Activated T-helper 2 cell treated with anti-CD3 and anti-CD28 coated beads, Interferon-gamma antibody, Interleukin-2, Interleukin-4, amounts not matched to agents 10 μg/mL and 5 μg/mL and 100 μg/mL, durations not matched to agents 14 hours and 24 hours and 36 hours (primary cell): Measurements from ENCODE around the gene FAM107A. TPM values are rescaled to one million over a fixed set of nuclear protein-coding genes. Genes with fewer than 3 reads are reported as not detected.

ENCODE experiments used
- DNase-seq: peaks from one replicate; pipeline ENCODE4 v3.0.0; 2021; ENCODE audit warnings: low spot score
- H3K27ac Mint-ChIP-seq: one replicate; pipeline ENCODE4 v1.8.0; 2021; ENCODE audit warnings: mixed read lengths
- H3K27me3 Mint-ChIP-seq: one replicate; pipeline ENCODE4 v1.8.0; 2021; ENCODE audit warnings: low read depth, mixed read lengths
- H3K36me3 Mint-ChIP-seq: one replicate; pipeline ENCODE4 v1.8.0; 2021; ENCODE audit warnings: low read depth, mixed read lengths
- H3K4me1 Mint-ChIP-seq: one replicate; pipeline ENCODE4 v1.8.0; 2021; ENCODE audit warnings: low read depth, mixed read lengths
- H3K4me3 Mint-ChIP-seq: one replicate; pipeline ENCODE4 v1.8.0; 2021; ENCODE audit warnings: low read depth, mild to moderate bottlenecking, moderate library complexity, mixed read lengths
- H3K9me3 Mint-ChIP-seq: one replicate; pipeline ENCODE4 v1.8.0; 2021; ENCODE audit warnings: mixed read lengths
- intact Hi-C: fragments of 100-400 bp; cut with micrococcal nuclease; formaldehyde crosslinking; loops from one replicate; pipeline ENCODE4 v1.15.1; 2023
- total RNA-seq: library from RNA; stranded (reverse); gene quantifications from 2 replicates; pipeline ENCODE4 v1.2.3, GENCODE V29; 2022

FAM107A gene
- total RNA-seq: not detected in 2 replicates

- no peaks in the 10 kb centered on the region for H3K4me1 Mint-ChIP-seq
- no peak within 1 kb of the TSS for H3K4me3 Mint-ChIP-seq
- H3K36me3 Mint-ChIP-seq: no peaks in the 10 kb centered on the region
- H3K27ac Mint-ChIP-seq: no peak within 1 kb of the TSS
- no peak for DNase-seq
- H3K27me3 Mint-ChIP-seq: peaks cover 22% of the 10 kb centered on the region
- H3K9me3 Mint-ChIP-seq: no peaks in the 10 kb centered on the region
- intact Hi-C loops: no loop called here
Observed at GRCh38 chr3:58577269-58577821, at the start of gene FAM107A. Gene FAM107A, minus strand, starts transcription at chr3:58577391. Its CDS starts 7,531 bp downstream, at chr3:58569860.

GRCh38 chr3:58625196-58625824, 48.1 kb upstream of the FAM107A start:
- H3K27ac Mint-ChIP-seq: no peak overlapping the region
- H3K4me1 Mint-ChIP-seq: no peaks in the 10 kb centered on the region
- no peaks in the 10 kb centered on the region for H3K27me3 Mint-ChIP-seq
- no peak for DNase-seq
- intact Hi-C loops: no loop called here
- H3K9me3 Mint-ChIP-seq: no peaks in the 10 kb centered on the region
- H3K36me3 Mint-ChIP-seq: no peaks in the 10 kb centered on the region
- no peak overlapping the region for H3K4me3 Mint-ChIP-seq

GRCh38 chr3:58624550-58624949, 47.4 kb upstream of the FAM107A start:
- Mint-ChIP-seq H3K36me3 (no peaks in the 10 kb centered on the region), H3K9me3 (no peaks in the 10 kb centered on the region), H3K4me3 (no peak overlapping the region), H3K4me1 (no peaks in the 10 kb centered on the region), H3K27ac (no peak overlapping the region), H3K27me3 (no peaks in the 10 kb centered on the region)
- no peak for DNase-seq
- intact Hi-C loops: no loop called here

GRCh38 chr3:58623961-58624360, 46.8 kb upstream of the FAM107A start:
- intact Hi-C loops: no loop called here
- DNase-seq: no peak
- H3K27ac Mint-ChIP-seq: no peak overlapping the region
- no peaks in the 10 kb centered on the region for H3K9me3 Mint-ChIP-seq
- no peaks in the 10 kb centered on the region for H3K27me3 Mint-ChIP-seq
- H3K4me3 Mint-ChIP-seq: no peak overlapping the region
- no peaks in the 10 kb centered on the region for H3K4me1 Mint-ChIP-seq
- H3K36me3 Mint-ChIP-seq: no peaks in the 10 kb centered on the region

GRCh38 chr3:58623478-58623877, 46.3 kb upstream of the FAM107A start:
- no peaks in the 10 kb centered on the region for H3K27me3 Mint-ChIP-seq
- H3K36me3 Mint-ChIP-seq: no peaks in the 10 kb centered on the region
- no peaks in the 10 kb centered on the region for H3K9me3 Mint-ChIP-seq
- no peak overlapping the region for H3K4me3 Mint-ChIP-seq
- no peaks in the 10 kb centered on the region for H3K4me1 Mint-ChIP-seq
- no peak overlapping the region for H3K27ac Mint-ChIP-seq
- no peak for DNase-seq
- intact Hi-C loops: no loop called here

- Mint-ChIP-seq H3K27me3 (no peaks in the 10 kb centered on the region), H3K4me1 (no peaks in the 10 kb centered on the region), H3K36me3 (no peaks in the 10 kb centered on the region), H3K9me3 (no peaks in the 10 kb centered on the region), H3K27ac (no peak overlapping the region), H3K4me3 (no peak overlapping the region)
- DNase-seq: no peak
- intact Hi-C loops: no loop called here
Observed at GRCh38 chr3:58622892-58623291, 45.7 kb upstream of the FAM107A start.

- DNase-seq: no peak
- no peak overlapping the region for H3K27ac Mint-ChIP-seq
- H3K4me1 Mint-ChIP-seq: no peaks in the 10 kb centered on the region
- H3K9me3 Mint-ChIP-seq: no peaks in the 10 kb centered on the region
- no peaks in the 10 kb centered on the region for H3K27me3 Mint-ChIP-seq
- no peak overlapping the region for H3K4me3 Mint-ChIP-seq
- intact Hi-C loops: no loop called here
- H3K36me3 Mint-ChIP-seq: no peaks in the 10 kb centered on the region
Observed at GRCh38 chr3:58622436-58622835, 45.2 kb upstream of the FAM107A start.

- Mint-ChIP-seq H3K27me3 (no peaks in the 10 kb centered on the region), H3K36me3 (no peaks in the 10 kb centered on the region), H3K9me3 (no peaks in the 10 kb centered on the region), H3K27ac (no peak overlapping the region), H3K4me3 (no peak overlapping the region), H3K4me1 (no peaks in the 10 kb centered on the region)
- DNase-seq: no peak
- intact Hi-C loops: no loop called here
Observed at GRCh38 chr3:58621086-58621830, 44.1 kb upstream of the FAM107A start.

GRCh38 chr3:58620421-58620820, 43.2 kb upstream of the FAM107A start:
- no peak for DNase-seq
- no peaks in the 10 kb centered on the region for H3K9me3 Mint-ChIP-seq

GRCh38 chr3:58617338-58617761, 40.2 kb upstream of the FAM107A start:
- Mint-ChIP-seq H3K4me1 (no peaks in the 10 kb centered on the region), H3K36me3 (no peaks in the 10 kb centered on the region), H3K4me3 (no peak overlapping the region), H3K27ac (no peak overlapping the region), H3K9me3 (no peaks in the 10 kb centered on the region), H3K27me3 (peaks cover 5% of the 10 kb centered on the region)
- no peak for DNase-seq
- intact Hi-C loops: no loop called here

More at GRCh38 chr3:58620421-58620820, 43.2 kb upstream of the FAM107A start:
- Mint-ChIP-seq H3K4me3 (no peak overlapping the region), H3K27ac (no peak overlapping the region), H3K27me3 (no peaks in the 10 kb centered on the region), H3K4me1 (no peaks in the 10 kb centered on the region), H3K36me3 (no peaks in the 10 kb centered on the region)
- intact Hi-C loops: no loop called here

GRCh38 chr3:58613236-58614132, 36.3 kb upstream of the FAM107A start:
- Mint-ChIP-seq H3K27me3 (peaks cover 7% of the 10 kb centered on the region), H3K36me3 (no peaks in the 10 kb centered on the region), H3K27ac (no peak overlapping the region), H3K4me1 (peaks cover 4% of the 10 kb centered on the region), H3K4me3 (no peak overlapping the region), H3K9me3 (no peaks in the 10 kb centered on the region)
- intact Hi-C loops: no loop called here
- no peak for DNase-seq

GRCh38 chr3:58612830-58613229, 35.6 kb upstream of the FAM107A start:
- Mint-ChIP-seq H3K27me3 (peaks cover 7% of the 10 kb centered on the region), H3K27ac (no peak overlapping the region), H3K36me3 (no peaks in the 10 kb centered on the region), H3K4me1 (peaks cover 7% of the 10 kb centered on the region), H3K9me3 (no peaks in the 10 kb centered on the region), H3K4me3 (no peak overlapping the region)
- no peak for DNase-seq
- intact Hi-C loops: no loop called here
